ENCODE results near the gene PIKFYVE.
"Not testable (repeated sequence)": the region's sequence is repeated elsewhere in the genome, so short reads cannot be mapped to it uniquely, and the experiment has no call there.

PIKFYVE gene

DNA sequence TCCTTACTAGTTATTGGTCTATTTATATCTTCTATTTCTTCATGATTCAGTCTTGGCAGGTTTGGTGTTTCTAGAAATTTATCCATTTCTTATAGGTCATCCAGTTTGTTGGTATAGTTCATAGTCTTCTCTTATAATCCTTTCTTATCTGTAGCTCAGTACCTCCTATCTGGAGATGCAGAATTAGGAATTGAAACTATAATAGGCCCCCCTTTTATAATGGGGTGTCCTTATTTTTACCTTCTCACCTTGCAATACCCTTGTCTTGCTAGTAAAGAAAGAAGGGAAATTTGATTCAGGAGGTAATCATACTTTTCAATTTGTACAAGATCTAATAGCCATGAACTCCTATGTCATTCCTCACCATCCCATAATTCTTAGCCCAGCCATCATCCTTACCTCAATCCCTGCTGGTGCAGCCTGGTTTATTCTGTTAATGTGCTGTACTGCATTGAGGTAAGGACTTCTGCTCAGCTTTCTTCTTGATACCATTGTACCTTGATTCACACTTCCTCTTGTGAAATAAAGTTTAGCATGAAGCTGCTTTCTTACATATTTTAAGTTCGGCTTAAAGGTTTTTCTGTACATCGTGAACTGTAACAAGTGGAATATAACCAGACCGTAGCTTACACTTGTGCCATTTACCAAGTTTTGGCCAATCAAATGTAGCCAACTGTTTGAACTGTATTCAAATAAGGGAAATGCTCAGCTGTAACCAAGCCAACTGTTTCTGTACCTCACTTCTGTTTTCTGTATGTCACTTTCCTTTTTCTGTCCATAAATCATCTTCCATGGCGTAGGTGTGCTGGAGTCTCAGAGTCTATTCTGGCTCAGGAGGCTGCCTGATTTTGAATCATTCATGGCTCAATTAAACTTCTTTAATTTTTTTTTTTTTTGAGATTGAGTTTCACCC, 100.4 kb downstream of the PIKFYVE start:
- no peak for DNase-seq

DNA sequence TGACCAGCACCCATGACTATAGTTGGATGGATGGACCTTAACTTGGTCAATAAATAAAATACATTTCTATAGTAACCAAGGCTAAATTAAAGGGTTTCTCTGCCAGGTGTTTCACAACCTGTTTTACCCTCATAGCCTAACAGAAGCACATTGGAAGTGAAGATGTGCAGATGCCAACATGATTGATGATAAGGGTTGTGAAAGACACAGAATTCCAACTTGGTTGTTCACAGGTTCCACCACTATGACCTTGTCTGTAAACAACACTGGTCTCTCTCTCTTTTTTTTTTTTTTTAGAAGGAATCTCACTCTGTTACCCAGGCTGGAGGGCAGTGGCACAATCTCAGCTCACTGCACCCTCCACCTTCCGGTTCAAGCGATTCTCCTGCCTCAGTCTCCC, 103.0 kb downstream of the PIKFYVE start:
- no peak for DNase-seq

DNA sequence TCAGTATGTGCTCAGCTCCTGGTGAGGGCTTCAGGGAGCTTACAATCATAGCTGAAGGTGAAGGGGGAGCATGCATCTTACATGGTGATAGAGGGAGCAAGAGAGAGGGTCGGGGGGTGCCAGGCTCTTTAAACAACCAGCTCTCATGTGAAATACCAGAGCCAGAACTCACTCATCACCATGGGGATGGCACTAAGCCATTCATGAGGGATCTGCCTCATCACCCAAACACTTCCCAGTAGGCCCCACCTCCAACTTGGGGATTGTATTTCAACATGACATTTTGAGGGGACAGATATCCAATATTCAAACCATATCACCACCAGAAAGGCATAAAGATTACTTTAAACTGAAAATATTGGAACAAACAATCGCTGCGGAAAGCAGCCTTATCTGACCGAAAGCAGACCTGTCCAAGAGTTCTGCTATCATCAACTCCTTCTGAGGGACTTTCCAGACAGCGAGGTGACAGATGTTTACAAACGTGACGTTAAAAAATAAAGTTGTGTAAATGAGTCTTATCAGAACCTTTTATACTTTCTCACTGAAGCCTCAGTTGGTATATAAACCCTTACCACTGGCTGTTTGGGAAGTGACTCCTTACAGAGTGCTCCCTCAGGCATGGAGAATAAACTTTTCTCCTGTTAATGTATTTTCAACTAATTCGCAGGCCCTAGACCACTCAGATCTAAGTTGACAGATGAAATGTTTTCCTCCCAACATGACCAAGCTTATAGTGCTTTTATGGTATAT, 105.0 kb downstream of the PIKFYVE start:
- no peak for DNase-seq

DNA sequence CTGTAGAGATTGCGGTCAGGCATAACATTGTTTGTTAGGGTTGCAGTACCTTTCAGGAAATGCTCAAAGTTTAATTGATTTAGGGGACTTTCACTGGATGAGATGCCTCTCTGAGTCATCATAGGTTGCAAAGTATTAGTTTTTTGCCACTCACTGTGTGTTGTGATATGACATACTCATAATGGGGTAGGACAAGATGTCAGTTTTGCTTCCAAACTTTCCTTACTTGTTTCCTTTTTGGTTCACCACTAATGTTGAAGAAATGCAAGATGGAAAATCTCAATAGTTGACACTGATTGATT, 105.5 kb downstream of the PIKFYVE start:
- DNase-seq, result no peak

DNA sequence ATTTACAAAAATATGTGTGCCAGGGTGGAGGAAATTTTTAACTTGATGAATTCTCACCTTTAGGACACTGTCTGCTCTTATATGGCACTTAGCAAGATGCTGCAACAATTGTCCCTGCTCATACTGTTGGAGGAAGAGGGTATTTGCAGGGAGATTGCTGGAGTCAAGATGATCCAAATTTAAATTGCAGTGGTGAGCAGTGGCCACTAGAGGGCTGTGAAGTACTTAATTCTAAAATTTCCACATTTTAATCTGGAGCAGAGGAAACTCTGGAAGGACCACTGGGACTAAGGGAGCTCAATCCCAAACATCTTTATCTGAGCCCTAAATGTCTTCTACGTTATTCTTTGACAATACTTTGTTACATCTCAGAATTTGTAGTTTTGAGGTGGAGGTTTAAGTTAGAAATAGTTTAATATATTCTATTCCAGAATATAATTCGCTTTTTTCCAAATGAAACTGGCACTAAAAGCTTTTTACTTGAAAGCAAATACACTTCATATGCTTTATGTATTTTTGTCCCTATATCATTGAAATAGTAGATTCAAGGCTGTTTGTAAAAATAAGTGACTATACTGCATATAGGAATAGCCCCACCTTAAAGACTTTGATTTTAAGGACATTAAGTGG, 107.5 kb downstream of the PIKFYVE start:
- no peak for DNase-seq

DNA sequence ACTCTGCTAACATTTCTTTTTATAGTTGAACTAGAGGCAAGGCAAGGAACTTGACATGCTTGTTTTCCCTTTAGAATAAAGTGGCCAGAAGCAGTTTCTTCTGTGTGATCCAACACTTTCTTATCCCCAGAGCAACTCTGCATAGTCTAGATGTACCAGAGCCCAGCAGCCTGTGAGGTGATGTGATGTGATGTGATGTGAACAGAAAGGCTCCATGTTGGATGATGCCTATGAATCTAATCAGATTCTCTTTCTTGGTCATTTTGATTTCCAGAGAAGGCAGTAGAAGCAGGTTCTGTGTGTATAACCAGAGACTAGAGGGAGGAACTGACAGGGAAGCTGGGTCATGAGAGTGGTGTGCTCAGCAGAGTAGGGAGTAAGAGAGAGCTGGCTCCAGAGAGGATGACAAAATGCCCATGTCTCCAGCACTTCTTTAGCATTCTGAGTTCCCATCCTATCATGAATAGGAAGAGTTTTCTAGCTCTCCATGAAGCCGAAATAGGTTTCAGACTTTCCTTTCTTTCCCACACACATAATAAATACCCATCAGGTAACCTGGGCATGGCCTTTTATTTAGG, 109.5 kb downstream of the PIKFYVE start:
- DNase-seq, result no peak

DNA sequence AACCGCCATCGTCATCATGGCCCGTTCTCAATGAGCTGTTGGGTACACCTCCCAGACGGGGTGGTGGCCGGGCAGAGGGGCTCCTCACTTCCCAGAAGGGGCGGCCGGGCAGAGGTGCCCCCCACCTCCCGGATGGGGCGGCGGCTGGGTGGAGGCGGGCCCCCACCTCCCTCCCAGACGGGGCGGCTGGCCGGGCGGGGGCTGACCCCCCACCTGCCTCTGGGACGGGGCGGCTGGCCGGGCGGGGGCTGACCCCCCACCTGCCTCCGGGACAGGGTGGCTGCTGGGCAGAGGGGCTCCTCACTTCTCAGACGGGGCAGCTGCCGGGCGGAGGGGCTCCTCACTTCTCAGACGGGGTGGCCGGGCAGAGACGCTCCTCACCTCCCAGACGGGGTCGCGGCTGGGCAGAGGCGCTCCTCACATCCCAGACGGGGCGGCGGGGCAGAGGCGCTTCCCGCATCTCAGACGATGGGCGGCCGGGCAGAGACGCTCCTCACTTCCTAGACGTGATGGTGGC, 111.3 kb downstream of the PIKFYVE start:
- not testable (repeated sequence) for DNase-seq

DNA sequence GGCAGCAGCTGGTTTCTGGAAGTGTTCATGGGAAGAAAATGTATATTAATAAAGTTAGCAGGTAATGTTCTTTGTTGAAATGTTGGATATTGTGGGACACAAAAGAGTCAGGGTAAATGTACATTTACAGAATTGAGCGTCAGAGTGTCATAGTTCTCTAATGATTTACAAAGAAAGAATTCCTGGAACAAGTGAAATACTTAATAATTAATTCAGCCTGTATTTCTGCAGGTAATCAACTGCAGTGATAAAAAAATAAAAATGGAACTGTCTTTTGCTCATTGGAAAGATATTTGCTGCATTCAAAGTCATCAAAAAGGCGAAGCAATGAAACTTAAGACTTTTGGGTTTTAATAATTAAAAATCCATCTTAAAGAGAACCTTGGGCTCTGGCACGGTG, 113.1 kb downstream of the PIKFYVE start:
- no peak for DNase-seq

DNA sequence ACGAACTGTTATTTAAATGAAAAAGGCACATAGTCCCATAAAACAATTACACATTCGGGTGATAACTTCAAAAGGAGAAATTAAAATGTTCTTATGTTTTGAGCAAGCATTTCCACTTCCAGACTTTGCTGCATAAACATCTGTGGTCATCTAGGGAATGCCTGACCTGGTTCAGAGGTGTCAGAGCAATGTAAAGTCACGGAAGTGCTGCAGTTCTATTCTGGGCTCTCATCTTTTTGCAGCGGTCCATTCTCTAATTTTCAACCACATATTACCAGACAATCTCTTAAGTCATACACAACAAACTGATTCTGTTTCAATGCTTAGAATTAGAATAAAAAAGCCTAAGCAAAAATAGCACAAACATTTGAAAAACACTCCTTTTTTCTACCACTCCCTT, 118.6 kb downstream of the PIKFYVE start:
- DNase-seq, result no peak

DNA sequence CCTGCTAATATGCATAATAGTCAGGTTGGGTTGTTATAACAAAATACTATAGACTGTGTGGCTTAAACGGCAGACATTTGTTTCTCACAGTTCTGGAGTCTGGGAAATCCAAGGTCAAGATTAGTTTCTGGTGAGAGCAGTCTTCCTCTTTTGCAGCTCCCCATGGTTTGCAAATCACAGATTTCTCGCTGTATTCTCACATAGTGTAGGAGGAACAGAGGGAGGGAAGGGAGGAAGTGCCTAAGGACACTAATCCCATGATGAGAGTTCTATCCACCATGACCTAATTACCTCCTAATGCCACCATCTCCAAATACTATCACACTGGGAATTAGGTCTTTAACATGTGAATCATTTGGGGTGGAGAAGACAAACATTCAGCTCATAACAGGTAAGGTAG, 120.5 kb downstream of the PIKFYVE start:
- no peak for DNase-seq

DNA sequence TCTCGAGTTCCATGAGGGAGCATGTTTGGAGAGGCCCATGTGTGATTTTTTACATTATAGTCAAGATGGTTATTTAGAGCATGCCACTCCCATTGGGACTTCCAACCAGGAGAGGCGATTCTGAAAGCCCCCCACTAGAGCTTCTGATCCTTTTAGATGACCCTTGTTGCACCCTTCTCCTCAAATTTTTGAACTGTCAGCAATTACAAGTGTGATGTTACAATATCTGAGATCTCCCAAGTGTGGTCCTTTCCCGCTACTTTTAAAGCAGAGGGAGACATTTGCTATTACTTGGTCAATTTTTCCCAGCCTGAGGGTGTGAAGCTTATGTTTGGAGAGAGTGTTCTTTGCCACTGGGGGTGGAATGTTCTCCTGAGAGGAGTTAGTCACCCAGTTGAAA, 123.9 kb downstream of the PIKFYVE start:
- DNase-seq, result no peak

DNA sequence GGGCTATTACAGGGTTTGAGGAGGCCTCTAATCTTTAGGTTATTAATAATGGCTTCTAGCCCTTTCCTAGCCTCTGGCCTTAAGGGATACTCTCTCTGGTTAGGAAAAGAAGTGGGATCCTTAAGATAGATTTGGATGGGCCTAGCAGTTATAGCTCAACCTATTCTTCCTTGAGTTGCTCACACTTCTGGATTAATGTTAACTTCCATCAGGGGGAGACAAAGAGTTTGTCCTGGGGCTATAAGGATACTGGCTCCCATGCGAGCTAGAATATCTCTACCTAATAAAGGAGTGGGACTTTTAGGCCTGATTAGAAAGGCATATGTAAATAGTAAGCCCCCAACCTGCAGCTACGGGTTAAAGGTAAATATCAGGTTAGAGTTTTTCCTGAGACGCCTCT, 126.2 kb downstream of the PIKFYVE start:
- no peak for DNase-seq

DNA sequence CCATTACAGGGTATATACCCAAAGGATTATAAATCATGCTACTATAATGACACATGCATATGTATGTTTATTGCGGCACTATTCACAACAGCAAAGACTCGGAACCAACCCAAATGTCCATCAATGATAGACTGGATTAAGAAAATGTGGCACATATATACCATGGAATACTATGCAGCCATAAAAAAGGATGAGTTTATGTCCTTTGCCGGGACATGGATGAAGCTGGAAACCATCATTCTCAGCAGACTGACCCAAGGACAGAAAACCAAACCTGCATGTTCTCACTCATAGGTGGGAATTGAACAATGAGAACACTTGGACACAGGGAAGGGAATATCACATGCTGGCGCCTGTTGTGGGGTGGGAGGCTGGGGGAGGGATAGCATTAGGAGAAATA, 130.7 kb downstream of the PIKFYVE start:
- not testable (repeated sequence) for DNase-seq

DNA sequence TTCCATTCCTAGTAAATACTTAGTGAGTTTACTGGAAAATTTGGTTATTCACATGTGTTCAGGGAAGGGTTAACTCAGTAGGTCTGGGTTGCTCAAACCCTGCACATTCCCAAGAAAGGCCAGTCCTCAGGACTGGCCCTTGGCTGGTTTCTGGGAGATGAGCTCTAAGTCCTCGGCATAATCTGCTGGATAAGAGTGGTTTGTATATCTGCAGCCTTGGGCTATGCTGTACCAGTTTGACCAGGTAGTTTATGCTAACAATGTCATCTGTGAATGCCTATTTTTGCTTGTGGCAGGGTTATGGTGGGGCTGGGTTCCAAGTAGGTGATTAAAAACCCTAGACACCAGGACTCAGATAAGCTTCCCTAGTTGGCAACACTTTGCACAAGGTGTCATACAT, 133.1 kb downstream of the PIKFYVE start:
- no peak for DNase-seq

DNA sequence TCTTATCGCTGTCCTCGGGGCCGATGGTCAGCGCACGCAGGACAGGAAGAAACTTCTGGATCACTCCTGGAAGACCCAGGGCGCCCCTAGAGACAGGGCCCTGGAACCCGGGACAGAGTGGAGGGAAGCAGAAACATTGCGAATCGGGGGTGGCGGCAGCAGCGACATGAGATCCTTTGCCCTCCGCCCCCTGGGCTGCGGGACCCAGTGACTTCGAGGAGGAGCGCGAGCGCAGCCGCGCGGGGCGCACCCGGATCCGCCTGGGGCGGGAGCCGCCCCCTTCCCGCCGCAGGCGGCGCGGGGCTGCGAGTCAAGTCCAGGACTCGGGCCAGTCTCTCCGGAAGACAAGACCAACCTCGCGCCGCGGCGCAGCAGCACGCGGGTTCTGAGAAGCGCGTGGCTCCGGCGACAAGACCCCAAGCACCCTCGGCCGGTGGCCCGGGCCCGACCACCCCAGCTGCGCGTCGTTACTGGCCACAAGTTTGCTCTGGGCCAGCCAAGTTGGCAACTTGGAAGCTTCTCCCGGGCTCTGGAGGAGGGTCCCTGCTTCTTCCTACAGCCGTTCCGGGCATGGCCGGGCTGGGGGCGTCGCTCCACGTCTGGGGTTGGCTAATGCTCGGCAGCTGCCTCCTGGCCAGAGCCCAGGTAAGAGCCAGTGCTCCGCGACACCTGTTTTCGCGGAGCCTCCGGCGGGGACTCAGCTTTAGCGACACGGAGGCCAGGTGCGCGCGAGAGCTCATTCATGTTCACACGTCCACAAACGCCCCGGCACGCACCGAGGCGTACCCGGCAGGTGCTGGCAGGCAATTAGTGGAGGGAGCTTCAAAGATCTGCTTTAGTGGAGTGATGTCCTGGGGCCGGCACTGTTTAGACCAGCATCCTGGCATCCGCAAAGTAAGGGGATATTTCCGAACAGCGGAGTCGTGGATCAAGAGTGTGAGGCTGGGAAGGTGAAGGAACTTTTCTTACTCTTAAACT, 140.7 kb downstream of the PIKFYVE start, which contains the start of gene PTH2R:
Gene PTH2R, plus strand, starts transcription at position 319 of the 978 bp plus-strand sequence. Its CDS starts 252 bp downstream, at position 571.
- DNase-seq, result no peak

DNA sequence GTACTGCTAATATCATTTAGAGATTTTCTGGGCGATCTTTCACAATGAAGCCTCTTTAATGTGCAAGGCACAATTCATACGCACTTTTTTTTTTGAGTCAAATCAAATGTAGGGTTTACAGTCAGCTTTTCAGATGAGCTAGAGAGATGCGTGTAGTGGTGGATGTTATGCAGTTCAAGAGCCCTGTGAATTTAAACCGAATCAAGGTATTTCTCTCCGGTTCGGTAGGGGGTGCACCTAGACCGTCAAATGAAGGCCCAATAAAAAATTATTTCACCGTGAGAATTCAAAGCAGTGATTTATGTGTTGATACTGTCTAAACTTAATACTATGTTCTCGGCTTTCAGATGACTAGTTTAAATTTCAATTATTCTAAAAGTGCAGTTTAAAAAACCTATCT, 141.6 kb downstream of the PIKFYVE start:
- no peak for DNase-seq

Measured in amniotic stem cell (primary cell).